ENCODE data around the gene CDX1. TPM values are rescaled to one million over a fixed set of nuclear protein-coding genes. Genes with fewer than 3 reads are reported as not detected.

Gene CDX1
- total and polyA plus RNA-seq, 2 of the 8 experiments (the other 6 are each of a cell fraction or from before 2014, with no cell fraction given): not detected

GRCh38 chr5:150174285-150174684 is 7.7 kb downstream of the CDX1 start:
- ChIA-PET CTCF (ENCODE audit: partially characterized antibody) (interaction anchor here (1.0 to 17.8 kb wide), 18 partner anchors 12 to 177 kb away, joined by 3 to 406 read pairs (median 6); partner anchors contain the start of genes ARSI, CDX1, PDGFRB and SLC6A7), POLR2A (ENCODE audit: partially characterized antibody) (interaction anchor here (1.1 kb wide), 1 partner anchor 8 kb away, joined by 3 read pairs; no protein-coding TSS in a partner anchor)
- Histone ChIP-seq H3K79me2 (ENCODE audit: control insufficient read depth in 1 of 2, insufficient read depth in 2 of 2, low read length in 2 of 2) (no peaks in the 10 kb centered on the region), H3K18ac (ENCODE audit: extremely low read depth, low read length) (no peak overlapping the region), H3K14ac (ENCODE audit: insufficient read length) (no peak overlapping the region), H2BK20ac (ENCODE audit: low read length) (no peak overlapping the region), H3K27ac (ENCODE audit: low read depth, low read length) (no peak overlapping the region), H3K27me3 (replicated peaks in 1 of 4; ENCODE audit: control insufficient read depth in 3 of 4, extremely low read depth in 1 of 4, insufficient read depth in 3 of 4, low read length in 3 of 4) (peaks cover 12 to 31% (median 25%) of the 10 kb centered on the region in 4 experiments), H3K4me2 (ENCODE audit: insufficient read depth in 1 of 2, low read depth in 2 of 2, low read length in 2 of 2) (no peak overlapping the region), H2BK12ac (ENCODE audit: low read depth, low read length) (no peak overlapping the region), H2BK5ac (ENCODE audit: low read depth, low read length) (no peak overlapping the region), H3K36me3 (ENCODE audit: control insufficient read depth in 2 of 4, insufficient read depth in 4 of 4, low read length in 3 of 4) (no peaks in the 10 kb centered on the region), H3K23ac (ENCODE audit: insufficient read length) (no peak overlapping the region), H3K4me1 (replicated peaks in 1 of 4; ENCODE audit: control insufficient read depth in 3 of 4, insufficient read depth in 4 of 4, low read length in 3 of 4) (no peaks in the 10 kb centered on the region; a peak in 1 of 7 replicates), H2AK5ac (ENCODE audit: low read depth, low read length) (no peak overlapping the region), H3K23me2 (ENCODE audit: low read depth, low read length) (no peaks in the 10 kb centered on the region), H4K20me1 (replicated peaks in 1 of 2; ENCODE audit: control insufficient read depth in 1 of 2, insufficient read depth in 2 of 2, low read length in 2 of 2) (no peaks in the 10 kb centered on the region), H3K4me3 (ENCODE audit: extremely low read depth in 1 of 4, insufficient read depth in 2 of 4, low read depth in 3 of 4, low read length in 4 of 4) (no peak overlapping the region), H2AFZ (ENCODE audit: low read length) (no peak overlapping the region), H4K91ac (replicated peaks; ENCODE audit: insufficient read length, low read length) (no peak overlapping the region), H4K5ac (ENCODE audit: insufficient read length, low read depth, low read length) (no peak overlapping the region), H2BK120ac (replicated peaks; ENCODE audit: low read depth, low read length) (no peak overlapping the region), H3K79me1 (ENCODE audit: low read depth, low read length) (no peaks in the 10 kb centered on the region; the same call in 1 of the 2 replicates), H3K9me3 (ENCODE audit: insufficient read depth in 2 of 2, low read depth in 1 of 2, low read length in 1 of 2) (no peaks in the 10 kb centered on the region), H3K56ac (replicated peaks; ENCODE audit: insufficient read length, low read depth, low read length) (no peak overlapping the region), H4K8ac (ENCODE audit: extremely low read depth, insufficient read depth, low read length) (no peak overlapping the region), H3K4ac (replicated peaks; ENCODE audit: insufficient read length, low read depth, low read length) (no peak overlapping the region), H3K9ac (replicated peaks in 1 of 4; ENCODE audit: extremely low read depth in 1 of 4, low read depth in 3 of 4, low read length in 3 of 4) (no peak overlapping the region; a peak in 1 of 7 replicates), H2BK15ac (ENCODE audit: low read length) (no peak overlapping the region)
- WGBS, 2 experiments (ENCODE audit: extremely low coverage in 1 of 2, insufficient coverage in 1 of 2, insufficient read length in 1 of 2, insufficient replicate concordance in 2 of 2, low coverage in 1 of 2, low lambda C conversion rate in 2 of 2, missing lambda C conversion rate in 1 of 2): 93% methylated on average over 6 of the region's 6 CpGs; no CpG with 5 or more reads in 1 of the 2 experiments
- DNase-seq (ENCODE audit: low read depth in 1 of 2, low spot score in 2 of 2): no peak
- FAIRE-seq: no peak
- TF ChIP-seq SIRT6 (IDR thresholded peaks at IDR 0.05; ENCODE audit: low read length) (no peak), CREB1 (IDR thresholded peaks at IDR 0.05) (no peak), SP2 (IDR thresholded peaks at IDR 0.05; ENCODE audit: low read length) (no peak), CTCF (IDR thresholded peaks at IDR 0.05; ENCODE audit: control extremely low read depth in 1 of 3, insufficient read depth in 1 of 3, low read depth in 1 of 3, low read length in 3 of 3) (no peak), TAF7 (optimal IDR thresholded peaks at IDR 0.05; ENCODE audit: borderline replicate concordance, low read depth, low read length) (no peak), RAD21 (IDR thresholded peaks at IDR 0.05 in 1 of 2, conservative IDR thresholded peaks at IDR 0.05 in 1 of 2; ENCODE audit: low read depth in 2 of 2, low read length in 2 of 2) (no peak), TAF1 (IDR thresholded peaks at IDR 0.05; ENCODE audit: low read depth, low read length) (no peak), JUND (IDR thresholded peaks at IDR 0.05; ENCODE audit: low read length) (no peak), FOSL1 (IDR thresholded peaks at IDR 0.05; ENCODE audit: insufficient read depth, low read depth, low read length) (no peak), CTBP2 (IDR thresholded peaks at IDR 0.05; ENCODE audit: borderline replicate concordance, insufficient read depth, insufficient read length, low read length) (no peak)

Data from H1 (cell line).